ENCODE data around the gene MAN2B2. TPM values are rescaled to one million over a fixed set of nuclear protein-coding genes. Genes with fewer than 3 reads are reported as not detected.

Gene MAN2B2
- total and polyA plus RNA-seq, 4 donors = 9.2 to 22.4 (median 17.8) TPM

DNA sequence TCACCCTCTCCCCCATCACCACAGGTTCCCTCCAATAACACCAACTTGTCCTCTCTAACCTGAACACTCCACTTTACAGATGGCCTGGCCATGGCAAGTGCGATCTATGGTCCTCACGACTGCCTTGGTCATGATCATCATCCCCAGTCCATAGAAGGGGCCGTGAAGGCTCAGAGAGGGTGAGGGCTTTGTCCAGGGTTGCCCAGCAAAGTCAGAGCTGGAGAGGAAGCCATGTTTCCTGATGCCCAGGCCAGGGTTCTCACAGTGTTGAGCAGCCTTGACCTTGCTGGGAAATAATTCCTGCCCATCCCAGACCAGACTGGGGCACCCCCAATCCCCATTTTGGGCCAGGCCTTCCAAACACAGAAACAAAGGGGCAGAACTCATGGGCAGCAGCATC lies 42.9 kb upstream of the MAN2B2 start:
- 91% methylated on average over 3 of the region's 3 CpGs for WGBS (ENCODE audit: insufficient coverage)

DNA sequence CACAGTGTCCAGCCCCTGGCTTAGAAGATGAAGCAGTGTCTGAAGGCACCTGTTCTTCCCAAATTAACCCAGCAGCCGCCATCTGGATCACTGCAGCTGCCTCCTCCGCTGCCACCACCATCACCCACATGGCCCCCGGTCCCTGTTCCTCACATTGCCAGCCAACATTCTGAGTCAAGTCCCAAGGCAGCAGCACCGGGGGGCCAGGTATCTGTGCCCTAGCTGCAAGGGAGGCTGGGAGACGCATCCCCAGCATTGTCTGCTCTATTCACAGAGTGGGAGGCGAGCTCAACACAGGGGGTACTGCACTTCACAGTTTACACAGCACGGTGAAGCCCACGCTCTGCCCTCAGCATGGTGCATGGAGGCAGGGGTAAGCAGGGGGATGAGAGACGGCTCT lies 42.3 kb upstream of the MAN2B2 start:
- no peaks in the 10 kb centered on the region for H3K9me3 ChIP-seq (ENCODE audit: control insufficient read depth, insufficient read depth, low read length)
- WGBS (ENCODE audit: insufficient coverage) = 81% methylated on average over 6 of the region's 9 CpGs
- no peak overlapping the region for H3K4me3 ChIP-seq (ENCODE audit: low read depth, low read length)
- no peak overlapping the region for H3K27ac ChIP-seq (ENCODE audit: low read depth, low read length)
- DNase-seq (ENCODE audit: low read depth in 4 of 6, low spot score in 6 of 6) = no peak
- no peaks in the 10 kb centered on the region for H3K36me3 ChIP-seq (ENCODE audit: control insufficient read depth, insufficient read depth, low read length)
- H3K27me3 ChIP-seq (ENCODE audit: control insufficient read depth, insufficient read depth, low read length) = no peaks in the 10 kb centered on the region
- peaks cover 10% of the 10 kb centered on the region for H3K4me1 ChIP-seq (ENCODE audit: control insufficient read depth, insufficient read depth, low read length)

More for the DNA sequence above, 42.9 kb upstream of the MAN2B2 start:
- Histone ChIP-seq H3K4me1 (ENCODE audit: control insufficient read depth, insufficient read depth, low read length) (peaks cover 10% of the 10 kb centered on the region), H3K27me3 (ENCODE audit: control insufficient read depth, insufficient read depth, low read length) (no peaks in the 10 kb centered on the region), H3K4me3 (ENCODE audit: low read depth, low read length) (no peak overlapping the region), H3K9me3 (ENCODE audit: control insufficient read depth, insufficient read depth, low read length) (no peaks in the 10 kb centered on the region), H3K36me3 (ENCODE audit: control insufficient read depth, insufficient read depth, low read length) (no peaks in the 10 kb centered on the region), H3K27ac (ENCODE audit: low read depth, low read length) (no peak overlapping the region)
- DNase-seq (ENCODE audit: low read depth in 4 of 6, low spot score in 6 of 6) = no peak

DNA sequence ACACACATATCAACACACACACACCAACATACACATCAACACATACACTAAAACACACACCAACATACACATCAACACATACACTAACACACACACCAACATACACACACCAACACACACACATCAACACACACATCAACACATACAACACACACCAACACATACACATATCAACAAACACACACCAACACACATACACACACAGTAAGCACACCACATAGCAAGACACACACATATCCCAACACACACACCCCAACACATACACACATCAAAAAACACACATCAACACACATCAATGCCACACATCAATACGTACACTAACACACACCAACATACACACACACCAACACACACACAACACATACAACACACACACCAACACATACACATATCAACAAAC lies 40.9 kb upstream of the MAN2B2 start:
- Histone ChIP-seq H3K9me3 (ENCODE audit: control insufficient read depth, insufficient read depth, low read length) (no peaks in the 10 kb centered on the region), H3K27ac (ENCODE audit: low read depth, low read length) (no peak overlapping the region), H3K36me3 (ENCODE audit: control insufficient read depth, insufficient read depth, low read length) (no peaks in the 10 kb centered on the region), H3K4me3 (ENCODE audit: low read depth, low read length) (no peak overlapping the region), H3K4me1 (ENCODE audit: control insufficient read depth, insufficient read depth, low read length) (peaks cover 8% of the 10 kb centered on the region), H3K27me3 (ENCODE audit: control insufficient read depth, insufficient read depth, low read length) (peaks cover 2% of the 10 kb centered on the region)
- DNase-seq (ENCODE audit: low read depth in 4 of 6, low spot score in 6 of 6) = no peak
- 100% methylated on average over 1 of the region's 1 CpG for WGBS (ENCODE audit: insufficient coverage)

DNA sequence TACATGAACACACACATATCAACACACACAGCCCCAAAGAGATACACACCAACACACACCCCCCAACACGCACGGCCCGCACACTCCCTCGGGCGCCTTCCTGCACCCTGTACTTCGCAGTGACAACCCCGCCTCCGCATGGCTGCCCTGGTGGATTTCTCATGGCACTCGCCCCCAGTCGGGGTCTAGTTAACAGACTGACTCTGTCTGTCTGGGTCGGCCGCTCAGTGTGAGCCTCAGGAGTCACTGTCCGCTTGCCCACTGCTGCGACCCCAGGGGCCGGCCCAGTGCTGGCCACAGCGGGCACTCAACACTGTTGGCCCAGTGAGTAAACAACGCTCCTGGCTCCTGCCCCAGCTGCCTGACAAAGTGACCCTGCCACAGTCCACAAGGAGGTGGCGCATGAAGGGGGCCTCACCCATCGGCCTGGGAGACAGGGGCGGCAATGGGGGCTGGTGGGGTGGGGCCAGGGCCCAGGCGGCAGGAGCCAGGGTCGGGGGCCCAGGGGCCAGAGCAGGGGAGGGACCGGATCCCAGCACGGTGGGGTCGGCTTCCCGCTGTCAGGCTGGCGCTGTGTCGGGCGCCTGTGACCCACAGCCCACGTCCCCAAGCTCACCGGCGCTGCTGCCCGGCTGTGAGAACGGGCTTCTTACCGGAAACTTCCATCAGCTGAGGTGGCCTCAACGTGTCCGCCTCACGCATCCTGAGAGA lies 40.2 kb upstream of the MAN2B2 start:
- no peak for DNase-seq (ENCODE audit: low read depth in 4 of 6, low spot score in 6 of 6)
- peaks cover 5% of the 10 kb centered on the region for H3K27me3 ChIP-seq (ENCODE audit: control insufficient read depth, insufficient read depth, low read length)
- 91% methylated on average over 33 of the region's 38 CpGs for WGBS (ENCODE audit: insufficient coverage)
- no peaks in the 10 kb centered on the region for H3K36me3 ChIP-seq (ENCODE audit: control insufficient read depth, insufficient read depth, low read length)
- H3K4me3 ChIP-seq (ENCODE audit: low read depth, low read length) = no peak overlapping the region
- H3K27ac ChIP-seq (ENCODE audit: low read depth, low read length) = no peak overlapping the region
- H3K9me3 ChIP-seq (ENCODE audit: control insufficient read depth, insufficient read depth, low read length) = no peaks in the 10 kb centered on the region
- H3K4me1 ChIP-seq (ENCODE audit: control insufficient read depth, insufficient read depth, low read length) = peaks cover 4% of the 10 kb centered on the region

DNA sequence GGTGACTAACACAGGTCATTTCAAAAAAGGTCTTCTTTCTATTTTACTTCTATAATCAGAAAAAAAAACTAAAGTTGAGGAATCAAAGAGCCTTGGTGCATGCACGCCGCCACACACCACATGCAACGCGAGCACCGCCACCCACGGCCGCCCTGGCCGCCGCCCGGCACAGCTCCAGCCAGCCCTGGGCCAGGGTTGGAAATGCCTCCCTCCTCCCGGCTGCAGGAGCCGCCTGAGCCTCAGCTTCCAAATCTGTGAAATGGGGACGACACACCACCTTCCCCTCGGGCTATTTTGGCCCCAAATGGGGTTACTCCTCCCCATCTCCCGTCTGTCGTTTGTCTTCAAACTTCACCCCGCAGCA lies 39.7 kb upstream of the MAN2B2 start:
- no peak overlapping the region for H3K4me3 ChIP-seq (ENCODE audit: low read depth, low read length)
- no peaks in the 10 kb centered on the region for H3K36me3 ChIP-seq (ENCODE audit: control insufficient read depth, insufficient read depth, low read length)
- WGBS (ENCODE audit: insufficient coverage) = 93% methylated on average over 17 of the region's 17 CpGs
- H3K27me3 ChIP-seq (ENCODE audit: control insufficient read depth, insufficient read depth, low read length) = peaks cover 5% of the 10 kb centered on the region
- no peak for DNase-seq (ENCODE audit: low read depth in 4 of 6, low spot score in 6 of 6)
- H3K9me3 ChIP-seq (ENCODE audit: control insufficient read depth, insufficient read depth, low read length) = no peaks in the 10 kb centered on the region
- peaks cover 4% of the 10 kb centered on the region for H3K4me1 ChIP-seq (ENCODE audit: control insufficient read depth, insufficient read depth, low read length)
- no peak overlapping the region for H3K27ac ChIP-seq (ENCODE audit: low read depth, low read length)

DNA sequence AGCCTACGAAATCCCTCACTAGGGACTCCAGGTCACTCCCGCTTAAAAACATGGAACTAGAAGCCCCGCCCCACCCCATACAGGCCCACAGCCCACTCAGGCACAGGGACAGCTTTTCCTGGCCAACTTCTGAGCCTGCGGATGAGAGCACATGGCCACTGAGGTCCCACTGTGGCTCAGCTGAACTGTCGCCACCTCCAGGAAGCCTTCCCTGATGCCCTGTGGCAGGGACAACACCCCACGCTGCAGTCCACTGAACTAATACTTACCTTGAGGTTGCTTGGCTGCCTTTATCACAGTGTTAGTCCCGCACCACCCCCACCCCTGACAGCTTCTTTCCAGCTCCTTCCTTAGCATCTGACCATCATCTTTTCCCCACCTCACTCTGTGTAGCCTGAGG lies 39.3 kb upstream of the MAN2B2 start:
- no peaks in the 10 kb centered on the region for H3K36me3 ChIP-seq (ENCODE audit: control insufficient read depth, insufficient read depth, low read length)
- no peak overlapping the region for H3K4me3 ChIP-seq (ENCODE audit: low read depth, low read length)
- no peak for DNase-seq (ENCODE audit: low read depth in 4 of 6, low spot score in 6 of 6)
- no peaks in the 10 kb centered on the region for H3K9me3 ChIP-seq (ENCODE audit: control insufficient read depth, insufficient read depth, low read length)
- H3K4me1 ChIP-seq (ENCODE audit: control insufficient read depth, insufficient read depth, low read length) = peaks cover 4% of the 10 kb centered on the region
- peaks cover 5% of the 10 kb centered on the region for H3K27me3 ChIP-seq (ENCODE audit: control insufficient read depth, insufficient read depth, low read length)
- 98% methylated on average over 6 of the region's 7 CpGs for WGBS (ENCODE audit: insufficient coverage)
- no peak overlapping the region for H3K27ac ChIP-seq (ENCODE audit: low read depth, low read length)

DNA sequence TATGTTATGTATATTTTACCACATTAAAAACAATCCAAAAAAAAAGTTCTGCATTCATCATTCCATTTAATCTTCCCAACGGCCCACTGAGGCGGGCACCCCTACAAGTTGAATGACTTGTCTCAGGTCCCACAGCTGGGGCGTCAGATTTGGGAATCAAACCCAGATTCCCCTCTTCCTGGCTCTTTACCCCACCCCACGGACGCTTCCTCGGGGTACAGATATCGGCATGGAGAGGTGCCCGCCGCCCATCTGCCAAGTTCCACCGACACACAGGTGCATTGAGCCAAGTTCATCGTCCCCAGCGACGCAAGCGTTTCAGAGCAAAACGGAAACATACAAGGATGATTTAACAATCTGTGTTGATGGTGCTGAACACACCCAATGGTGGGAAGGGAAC lies 36.9 kb upstream of the MAN2B2 start:
- DNase-seq (ENCODE audit: low read depth in 4 of 6, low spot score in 6 of 6) = no peak
- Histone ChIP-seq H3K9me3 (ENCODE audit: control insufficient read depth, insufficient read depth, low read length) (no peaks in the 10 kb centered on the region), H3K36me3 (ENCODE audit: control insufficient read depth, insufficient read depth, low read length) (no peaks in the 10 kb centered on the region), H3K4me1 (ENCODE audit: control insufficient read depth, insufficient read depth, low read length) (no peaks in the 10 kb centered on the region), H3K27me3 (ENCODE audit: control insufficient read depth, insufficient read depth, low read length) (peaks cover 5% of the 10 kb centered on the region), H3K4me3 (ENCODE audit: low read depth, low read length) (no peak overlapping the region), H3K27ac (ENCODE audit: low read depth, low read length) (no peak overlapping the region)
- 84% methylated on average over 14 of the region's 15 CpGs for whole genome bisulfite sequencing (ENCODE audit: insufficient coverage)

DNA sequence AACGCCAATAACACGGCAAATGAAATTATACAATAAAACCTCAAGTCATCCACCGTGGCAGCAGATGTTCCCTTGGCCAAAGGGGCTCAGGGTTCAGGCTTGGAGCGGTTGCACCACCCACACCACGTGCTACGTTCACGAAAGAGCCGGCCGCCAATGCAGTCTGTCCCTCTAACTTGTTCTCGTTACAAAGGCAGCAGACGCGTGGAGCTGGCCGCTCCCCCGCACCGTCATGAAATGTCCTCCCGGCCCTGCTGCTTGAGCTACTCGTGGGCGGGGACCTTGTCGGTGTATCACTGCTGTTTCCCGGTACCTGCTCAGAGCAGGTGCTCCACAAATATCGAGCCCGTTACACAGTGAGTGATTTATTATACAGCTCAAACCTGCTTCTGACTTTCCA lies 36.4 kb upstream of the MAN2B2 start:
- no peak overlapping the region for H3K27ac ChIP-seq (ENCODE audit: low read depth, low read length)
- peaks cover 5% of the 10 kb centered on the region for H3K27me3 ChIP-seq (ENCODE audit: control insufficient read depth, insufficient read depth, low read length)
- no peak overlapping the region for H3K4me3 ChIP-seq (ENCODE audit: low read depth, low read length)
- no peaks in the 10 kb centered on the region for H3K4me1 ChIP-seq (ENCODE audit: control insufficient read depth, insufficient read depth, low read length)
- no peaks in the 10 kb centered on the region for H3K9me3 ChIP-seq (ENCODE audit: control insufficient read depth, insufficient read depth, low read length)
- no peaks in the 10 kb centered on the region for H3K36me3 ChIP-seq (ENCODE audit: control insufficient read depth, insufficient read depth, low read length)
- peak in 1 of 6 donors; percentile 68 for DNase-seq (ENCODE audit: low read depth in 4 of 6, low spot score in 6 of 6)
- WGBS (ENCODE audit: insufficient coverage) = 36% methylated on average over 18 of the region's 22 CpGs

DNA sequence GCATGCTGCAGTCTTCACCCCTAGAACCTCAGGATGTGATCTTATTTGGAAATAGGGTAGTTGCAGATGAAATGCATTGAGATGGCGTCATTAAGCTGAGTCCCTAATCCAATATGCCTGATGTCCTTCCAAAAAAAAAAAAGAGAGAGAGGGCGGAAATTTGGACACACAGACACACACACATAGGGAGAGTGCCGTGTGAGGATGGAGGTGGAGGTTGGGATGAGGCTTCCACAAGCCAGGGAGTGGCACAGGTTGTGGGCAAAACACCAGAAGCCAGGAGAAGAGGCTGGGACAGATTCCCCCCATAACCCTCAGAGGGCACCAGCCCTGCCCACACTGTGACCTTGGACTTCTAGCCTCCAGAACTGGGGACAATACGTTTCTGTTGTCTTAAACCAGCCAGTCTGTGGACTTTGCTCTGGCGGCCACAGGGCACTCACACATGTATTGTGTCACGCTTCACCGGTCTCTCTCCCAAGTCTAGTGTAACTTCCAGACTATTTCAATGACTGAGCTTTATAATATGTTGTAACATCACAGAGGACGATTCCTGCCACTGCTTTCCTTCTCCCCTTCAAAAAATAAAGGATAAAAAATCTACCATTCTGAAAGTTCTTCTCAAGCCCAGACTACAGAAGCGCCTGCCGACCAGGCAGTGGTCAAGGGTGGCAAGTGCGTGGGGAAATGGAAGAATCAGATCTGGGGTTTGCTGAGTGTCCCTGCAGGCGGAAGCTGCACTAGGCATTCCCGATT lies 35.8 kb upstream of the MAN2B2 start:
- Histone ChIP-seq H3K4me3 (ENCODE audit: low read depth, low read length) (no peak overlapping the region), H3K9me3 (ENCODE audit: control insufficient read depth, insufficient read depth, low read length) (no peaks in the 10 kb centered on the region), H3K36me3 (ENCODE audit: control insufficient read depth, insufficient read depth, low read length) (no peaks in the 10 kb centered on the region), H3K27ac (ENCODE audit: low read depth, low read length) (no peak overlapping the region), H3K4me1 (ENCODE audit: control insufficient read depth, insufficient read depth, low read length) (no peaks in the 10 kb centered on the region), H3K27me3 (ENCODE audit: control insufficient read depth, insufficient read depth, low read length) (peaks cover 5% of the 10 kb centered on the region)
- 72% methylated on average over 5 of the region's 13 CpGs for WGBS (ENCODE audit: insufficient coverage)
- no peak for DNase-seq (ENCODE audit: low read depth in 4 of 6, low spot score in 6 of 6)

DNA sequence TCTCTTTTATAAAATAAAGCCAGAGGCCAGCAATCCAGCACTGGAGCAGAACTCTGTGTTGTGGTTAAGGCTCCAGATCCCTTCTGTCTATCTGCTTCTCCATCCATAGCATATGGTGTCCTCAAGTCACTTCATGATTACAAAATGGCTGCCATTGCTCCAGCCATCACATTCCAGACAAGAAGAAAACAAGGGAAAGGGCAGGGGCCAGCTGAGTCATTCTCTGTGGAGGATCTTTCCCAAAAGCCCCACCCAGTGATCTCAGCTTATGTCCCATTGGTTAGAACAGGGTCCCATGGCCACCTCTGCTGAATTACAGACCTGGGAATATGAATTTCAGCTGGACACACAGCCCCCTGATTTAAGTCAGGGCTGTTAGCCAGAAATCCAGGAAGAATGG lies 34.1 kb upstream of the MAN2B2 start:
- Histone ChIP-seq H3K9me3 (ENCODE audit: control insufficient read depth, insufficient read depth, low read length) (no peaks in the 10 kb centered on the region), H3K27ac (ENCODE audit: low read depth, low read length) (no peak overlapping the region), H3K4me3 (ENCODE audit: low read depth, low read length) (no peak overlapping the region), H3K27me3 (ENCODE audit: control insufficient read depth, insufficient read depth, low read length) (peaks cover 5% of the 10 kb centered on the region), H3K36me3 (ENCODE audit: control insufficient read depth, insufficient read depth, low read length) (no peaks in the 10 kb centered on the region), H3K4me1 (ENCODE audit: control insufficient read depth, insufficient read depth, low read length) (no peaks in the 10 kb centered on the region)
- DNase-seq (ENCODE audit: low read depth in 4 of 6, low spot score in 6 of 6) = no peak

Data from spinal cord (tissue), 10 donors.